ENCODE data around the gene MAVS. TPM values are rescaled to one million over a fixed set of nuclear protein-coding genes. Genes with fewer than 3 reads are reported as not detected.

MAVS gene
- total RNA-seq, 4 donors from 2014 or later = 20.7 to 58.0 (median 27.2) TPM

- TF ChIP-seq CTCF (IDR thresholded peaks at IDR 0.05; ENCODE audit: low read depth) = no peak
These were observed 22.8 kb upstream of the MAVS start for GRCh38 chr20:3823881-3824280.

DNA sequence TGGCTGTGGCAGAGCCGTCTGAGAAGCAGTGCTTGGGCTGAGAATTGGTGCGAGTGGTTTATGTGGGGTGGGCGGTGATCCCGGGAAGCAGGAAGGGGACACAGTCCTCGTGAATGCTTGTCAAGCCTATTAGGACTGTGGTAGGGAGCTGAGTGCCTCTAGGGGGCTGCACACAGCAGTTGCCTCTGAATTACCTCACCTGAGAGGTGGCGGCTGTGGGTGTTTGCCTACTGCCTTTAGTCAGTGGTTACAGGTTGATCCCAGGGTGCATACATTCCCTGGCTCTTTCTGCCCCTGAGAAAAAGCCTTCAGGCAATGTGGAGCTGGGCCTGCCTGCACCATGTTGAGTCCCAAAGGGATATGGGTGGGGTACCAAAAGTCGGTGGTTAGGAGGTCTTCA is 21.1 kb upstream of the MAVS start:
- no peak for TF ChIP-seq CTCF (IDR thresholded peaks at IDR 0.05; ENCODE audit: low read depth)

- no peak for TF ChIP-seq CTCF (IDR thresholded peaks at IDR 0.05; ENCODE audit: low read depth)
These were observed 20.2 kb upstream of the MAVS start for GRCh38 chr20:3826420-3826819.

DNA sequence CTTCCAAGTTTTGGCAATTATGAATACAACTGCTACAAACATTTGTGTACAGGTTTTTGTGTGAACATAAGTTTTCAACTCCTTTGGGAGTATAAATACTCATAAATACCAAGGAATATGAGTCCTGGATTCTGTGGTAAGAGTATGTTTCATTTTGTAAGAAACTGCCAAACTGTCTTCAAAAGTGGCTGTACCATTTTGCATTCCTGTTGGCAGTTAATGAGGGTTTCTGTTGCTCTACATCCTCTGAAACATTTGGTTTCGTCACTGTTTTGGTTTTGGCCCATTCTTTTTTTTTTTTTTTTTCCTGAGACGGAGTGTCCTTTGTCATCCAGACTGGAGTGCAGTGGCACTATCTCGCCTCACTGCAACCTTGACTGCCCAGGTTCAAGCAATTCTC is 17.8 kb upstream of the MAVS start:
- no peak for TF ChIP-seq CTCF (IDR thresholded peaks at IDR 0.05; ENCODE audit: low read depth)

- TF ChIP-seq CTCF (IDR thresholded peaks at IDR 0.05; ENCODE audit: low read depth) = no peak
These were observed 10.5 kb upstream of the MAVS start for GRCh38 chr20:3836132-3836531.

DNA sequence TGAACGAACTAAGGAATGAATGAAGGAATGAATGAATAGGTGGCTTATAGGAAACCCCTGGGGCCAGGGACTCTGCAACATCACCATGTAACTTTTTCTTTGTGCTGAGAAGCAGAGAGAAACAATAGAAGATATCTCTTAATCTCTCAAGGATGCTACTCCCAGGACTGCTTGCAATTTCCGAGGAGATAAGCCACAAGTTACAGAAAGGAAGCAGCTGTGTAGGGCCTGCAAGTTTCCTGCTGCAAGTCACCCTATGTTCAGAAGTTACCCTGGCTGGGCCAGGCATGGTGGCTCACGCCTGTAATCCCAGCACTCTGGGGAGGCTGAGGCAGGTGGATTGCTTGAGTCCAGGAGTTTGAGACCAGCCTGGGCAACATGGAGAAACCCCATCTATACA is 7.3 kb upstream of the MAVS start:
- no peak for TF ChIP-seq CTCF (IDR thresholded peaks at IDR 0.05; ENCODE audit: low read depth)

GRCh38 chr20:3842348-3842930 is 4.2 kb upstream of the MAVS start:
- TF ChIP-seq CTCF (IDR thresholded peaks at IDR 0.05; ENCODE audit: low read depth) = no peak
